ENCODE data around the gene HS1BP3. TPM values are rescaled to one million over a fixed set of nuclear protein-coding genes. Genes with fewer than 3 reads are reported as not detected.

HS1BP3 gene
- total RNA-seq, 1 experiment from 2014 or later = 17.1 TPM

DNA sequence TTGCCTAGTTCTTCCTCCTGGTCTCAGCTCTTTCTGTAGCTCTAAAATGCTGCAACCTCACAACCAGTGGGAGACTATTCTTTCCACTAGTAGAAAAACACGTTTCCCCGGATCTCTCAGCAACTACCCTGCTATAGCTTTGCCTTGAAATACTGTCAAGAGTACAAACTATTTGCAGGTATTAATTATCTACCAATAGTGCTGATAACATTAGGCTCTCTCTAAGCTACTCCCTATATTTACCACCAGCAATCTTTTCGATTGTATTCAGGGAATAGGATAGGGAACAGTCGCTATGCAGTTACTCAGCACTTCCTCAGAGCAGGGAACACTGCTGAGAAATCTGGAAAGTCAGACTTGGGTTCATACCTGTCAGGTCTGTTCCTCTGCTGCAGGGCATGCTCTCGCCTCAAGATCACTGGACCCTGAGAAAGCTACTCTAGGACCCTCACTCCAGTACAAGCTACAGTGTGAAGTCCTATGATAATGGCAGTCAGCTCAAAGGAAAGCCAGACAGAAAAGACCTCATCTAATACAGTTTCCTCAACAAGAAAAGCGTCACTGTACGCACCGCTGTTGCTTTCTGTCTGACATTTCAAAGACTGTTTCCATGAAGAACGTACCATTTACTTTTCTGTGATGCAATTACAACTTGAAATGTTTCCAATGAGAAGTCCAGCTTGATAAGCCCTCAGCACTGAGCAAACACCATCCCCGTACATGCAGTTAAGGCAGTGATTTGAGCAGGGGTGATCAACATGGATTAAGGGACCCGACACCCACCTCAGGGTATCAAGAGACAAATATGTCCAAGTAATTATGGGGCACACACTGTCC is 38.7 kb upstream of the HS1BP3 start:
- no peak overlapping the region for H3K4me2 ChIP-seq (ENCODE audit: low read length)
- H3K36me3 ChIP-seq (ENCODE audit: control insufficient read depth in 1 of 2, insufficient read depth in 2 of 2, low read length in 2 of 2) = 0 out of 4 replicates have a peak, but pooled peaks cover 2 to 3% of the 10 kb centered on the region in 2 experiments
- CTCF ChIA-PET = no interaction called here
- POLR2A ChIA-PET = no interaction called here
- H3K9me2 ChIP-seq (ENCODE audit: insufficient read depth) = no peaks in the 10 kb centered on the region
- ATAC-seq (no peak), DNase-seq (ENCODE audit: low read depth, low spot score) (no peak)
- no TSS peak for BruUV-seq (replicated peaks)
- RAD21 ChIA-PET (ENCODE audit: low non-redundant PET in 1 of 2, low total read pairs in 2 of 2, uncharacterized antibody in 2 of 2, unreplicated experiment in 2 of 2) = no interaction called here
- intact Hi-C loops (cut with micrococcal nuclease) = no loop called here
- H3K79me2 ChIP-seq (ENCODE audit: insufficient read depth, low read length) = no peaks in the 10 kb centered on the region
- no peak overlapping the region for H2AFZ ChIP-seq (ENCODE audit: low read depth, low read length, poor library complexity, severe bottlenecking)
- no peak overlapping the region for H3K27ac ChIP-seq (ENCODE audit: low read depth, low read length)
- TF ChIP-seq, protein P1, sequence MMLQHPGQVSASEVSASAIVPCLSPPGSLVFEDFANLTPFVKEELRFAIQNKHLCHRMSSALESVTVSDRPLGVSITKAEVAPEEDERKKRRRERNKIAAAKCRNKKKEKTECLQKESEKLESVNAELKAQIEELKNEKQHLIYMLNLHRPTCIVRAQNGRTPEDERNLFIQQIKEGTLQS (IDR thresholded peaks at IDR 0.05) = no peak
- TF ChIP-seq SRF (IDR thresholded peaks at IDR 0.05; ENCODE audit: low read depth) = no peak
- TF ChIP-seq YY1 (IDR thresholded peaks at IDR 0.05; ENCODE audit: extremely low read depth, insufficient replicate concordance, low read depth, low read length) = no peak
- TF ChIP-seq ZNF274 (IDR thresholded peaks at IDR 0.05; ENCODE audit: low read depth, low read length) = no peak
- TF ChIP-seq CBX3 (IDR thresholded peaks at IDR 0.05; ENCODE audit: low read depth) = no peak
- TF ChIP-seq, protein P2, sequence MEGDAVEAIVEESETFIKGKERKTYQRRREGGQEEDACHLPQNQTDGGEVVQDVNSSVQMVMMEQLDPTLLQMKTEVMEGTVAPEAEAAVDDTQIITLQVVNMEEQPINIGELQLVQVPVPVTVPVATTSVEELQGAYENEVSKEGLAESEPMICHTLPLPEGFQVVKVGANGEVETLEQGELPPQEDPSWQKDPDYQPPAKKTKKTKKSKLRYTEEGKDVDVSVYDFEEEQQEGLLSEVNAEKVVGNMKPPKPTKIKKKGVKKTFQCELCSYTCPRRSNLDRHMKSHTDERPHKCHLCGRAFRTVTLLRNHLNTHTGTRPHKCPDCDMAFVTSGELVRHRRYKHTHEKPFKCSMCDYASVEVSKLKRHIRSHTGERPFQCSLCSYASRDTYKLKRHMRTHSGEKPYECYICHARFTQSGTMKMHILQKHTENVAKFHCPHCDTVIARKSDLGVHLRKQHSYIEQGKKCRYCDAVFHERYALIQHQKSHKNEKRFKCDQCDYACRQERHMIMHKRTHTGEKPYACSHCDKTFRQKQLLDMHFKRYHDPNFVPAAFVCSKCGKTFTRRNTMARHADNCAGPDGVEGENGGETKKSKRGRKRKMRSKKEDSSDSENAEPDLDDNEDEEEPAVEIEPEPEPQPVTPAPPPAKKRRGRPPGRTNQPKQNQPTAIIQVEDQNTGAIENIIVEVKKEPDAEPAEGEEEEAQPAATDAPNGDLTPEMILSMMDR (IDR thresholded peaks at IDR 0.05 in 2 of 3, conservative IDR thresholded peaks at IDR 0.05 in 1 of 3; ENCODE audit: borderline replicate concordance in 1 of 3, insufficient read depth in 1 of 3, low read depth in 2 of 3, low read length in 2 of 3) = no peak
- TF ChIP-seq SIN3A (IDR thresholded peaks at IDR 0.05; ENCODE audit: low read depth) = no peak
- TF ChIP-seq EGR1 (IDR thresholded peaks at IDR 0.05; ENCODE audit: low read depth) = no peak
- TF ChIP-seq POLR2A (IDR thresholded peaks at IDR 0.05; ENCODE audit: borderline replicate concordance, extremely low read depth, insufficient read depth, insufficient read length) = no peak
- no peak for TF ChIP-seq JUND (IDR thresholded peaks at IDR 0.05)
- TF ChIP-seq FOSL1 (IDR thresholded peaks at IDR 0.05; ENCODE audit: low read depth) = no peak
- TF ChIP-seq, protein P3, sequence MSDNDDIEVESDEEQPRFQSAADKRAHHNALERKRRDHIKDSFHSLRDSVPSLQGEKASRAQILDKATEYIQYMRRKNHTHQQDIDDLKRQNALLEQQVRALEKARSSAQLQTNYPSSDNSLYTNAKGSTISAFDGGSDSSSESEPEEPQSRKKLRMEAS (IDR thresholded peaks at IDR 0.05) = no peak
- no peak for TF ChIP-seq EZH2 (IDR thresholded peaks at IDR 0.05)
- TF ChIP-seq POLR2AphosphoS5 (IDR thresholded peaks at IDR 0.05; ENCODE audit: low read depth, low read length) = no peak
- TF ChIP-seq, protein P4, sequence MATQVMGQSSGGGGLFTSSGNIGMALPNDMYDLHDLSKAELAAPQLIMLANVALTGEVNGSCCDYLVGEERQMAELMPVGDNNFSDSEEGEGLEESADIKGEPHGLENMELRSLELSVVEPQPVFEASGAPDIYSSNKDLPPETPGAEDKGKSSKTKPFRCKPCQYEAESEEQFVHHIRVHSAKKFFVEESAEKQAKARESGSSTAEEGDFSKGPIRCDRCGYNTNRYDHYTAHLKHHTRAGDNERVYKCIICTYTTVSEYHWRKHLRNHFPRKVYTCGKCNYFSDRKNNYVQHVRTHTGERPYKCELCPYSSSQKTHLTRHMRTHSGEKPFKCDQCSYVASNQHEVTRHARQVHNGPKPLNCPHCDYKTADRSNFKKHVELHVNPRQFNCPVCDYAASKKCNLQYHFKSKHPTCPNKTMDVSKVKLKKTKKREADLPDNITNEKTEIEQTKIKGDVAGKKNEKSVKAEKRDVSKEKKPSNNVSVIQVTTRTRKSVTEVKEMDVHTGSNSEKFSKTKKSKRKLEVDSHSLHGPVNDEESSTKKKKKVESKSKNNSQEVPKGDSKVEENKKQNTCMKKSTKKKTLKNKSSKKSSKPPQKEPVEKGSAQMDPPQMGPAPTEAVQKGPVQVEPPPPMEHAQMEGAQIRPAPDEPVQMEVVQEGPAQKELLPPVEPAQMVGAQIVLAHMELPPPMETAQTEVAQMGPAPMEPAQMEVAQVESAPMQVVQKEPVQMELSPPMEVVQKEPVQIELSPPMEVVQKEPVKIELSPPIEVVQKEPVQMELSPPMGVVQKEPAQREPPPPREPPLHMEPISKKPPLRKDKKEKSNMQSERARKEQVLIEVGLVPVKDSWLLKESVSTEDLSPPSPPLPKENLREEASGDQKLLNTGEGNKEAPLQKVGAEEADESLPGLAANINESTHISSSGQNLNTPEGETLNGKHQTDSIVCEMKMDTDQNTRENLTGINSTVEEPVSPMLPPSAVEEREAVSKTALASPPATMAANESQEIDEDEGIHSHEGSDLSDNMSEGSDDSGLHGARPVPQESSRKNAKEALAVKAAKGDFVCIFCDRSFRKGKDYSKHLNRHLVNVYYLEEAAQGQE (IDR thresholded peaks at IDR 0.05; ENCODE audit: low read depth) = no peak
- no peak overlapping the region for H3K4me3 ChIP-seq (replicated peaks in 1 of 2; ENCODE audit: low read depth in 1 of 2, low read length in 2 of 2)
- no peak overlapping the region for H3K9ac ChIP-seq (ENCODE audit: low read length)
- no peaks in the 10 kb centered on the region for H3K9me3 ChIP-seq (ENCODE audit: control insufficient read depth in 1 of 2, insufficient read depth in 1 of 2, low read depth in 1 of 2, low read length in 2 of 2)
- H3K27me3 ChIP-seq (ENCODE audit: insufficient read depth, low read length) = no peaks in the 10 kb centered on the region
- H3K4me1 ChIP-seq (ENCODE audit: control insufficient read depth in 1 of 2, insufficient read depth in 2 of 2, low read length in 2 of 2) = no peaks in the 10 kb centered on the region
- H4K20me1 ChIP-seq (ENCODE audit: insufficient read depth) = no peaks in the 10 kb centered on the region; the same call in 1 of the 2 replicates

Measured in HCT116 (cell line).